Endothelial cell (in vitro differentiated cells): Measurements from ENCODE around the gene SF3B2. TPM values are rescaled to one million over a fixed set of nuclear protein-coding genes. Genes with fewer than 3 reads are reported as not detected.
A peak's percentile ranks its signal among the peaks of the same experiment; 100 is the strongest.

Source experiments
- DNase-seq: peaks from one replicate; pipeline ENCODE4 v3.0.0; 2021; ENCODE audit warnings: low spot score
- H3K27ac Mint-ChIP-seq: one replicate; pipeline ENCODE4 v1.8.0; 2021; ENCODE audit warnings: mixed read lengths, inconsistent platforms; ENCODE audit not compliant: unreplicated experiment
- H3K27me3 Mint-ChIP-seq: one replicate; pipeline ENCODE4 v1.8.0; 2021; ENCODE audit warnings: mild to moderate bottlenecking, moderate library complexity, mixed read lengths, inconsistent platforms; ENCODE audit not compliant: unreplicated experiment
- H3K36me3 Mint-ChIP-seq: one replicate; pipeline ENCODE4 v1.8.0; 2021; ENCODE audit warnings: mild to moderate bottlenecking, low read depth, mixed read lengths, inconsistent platforms; ENCODE audit not compliant: unreplicated experiment
- H3K4me1 Mint-ChIP-seq: one replicate; pipeline ENCODE4 v1.8.0; 2021; ENCODE audit warnings: mild to moderate bottlenecking, mixed read lengths, inconsistent platforms; ENCODE audit not compliant: unreplicated experiment
- H3K4me3 Mint-ChIP-seq: one replicate; pipeline ENCODE4 v1.8.0; 2021; ENCODE audit warnings: mild to moderate bottlenecking, mixed read lengths, inconsistent platforms; ENCODE audit not compliant: unreplicated experiment
- H3K9me3 Mint-ChIP-seq: one replicate; pipeline ENCODE4 v1.8.0; 2021; ENCODE audit warnings: mixed read lengths, inconsistent platforms; ENCODE audit not compliant: unreplicated experiment
- total RNA-seq: library from RNA; stranded (reverse); fragmentation: NEBNext Ultra II Directional; extraction: Animal tissue kit (Norgen Biotek cat#: 25700); gene quantifications from one replicate; pipeline ENCODE4 v1.2.1, GENCODE V29; 2021; ENCODE audit not compliant: unreplicated experiment
- TF ChIP-seq, protein P1 (sequence below): fragments of 200-600 bp; sonication (generic); IDR thresholded peaks from one replicate; pipeline ENCODE4 v1.5.0; 2021; ENCODE audit warnings: antibody characterized with exemption; ENCODE audit not compliant: unreplicated experiment

Gene SF3B2
- total RNA-seq, 1 donor from 2014 or later: 174 TPM

DNA sequence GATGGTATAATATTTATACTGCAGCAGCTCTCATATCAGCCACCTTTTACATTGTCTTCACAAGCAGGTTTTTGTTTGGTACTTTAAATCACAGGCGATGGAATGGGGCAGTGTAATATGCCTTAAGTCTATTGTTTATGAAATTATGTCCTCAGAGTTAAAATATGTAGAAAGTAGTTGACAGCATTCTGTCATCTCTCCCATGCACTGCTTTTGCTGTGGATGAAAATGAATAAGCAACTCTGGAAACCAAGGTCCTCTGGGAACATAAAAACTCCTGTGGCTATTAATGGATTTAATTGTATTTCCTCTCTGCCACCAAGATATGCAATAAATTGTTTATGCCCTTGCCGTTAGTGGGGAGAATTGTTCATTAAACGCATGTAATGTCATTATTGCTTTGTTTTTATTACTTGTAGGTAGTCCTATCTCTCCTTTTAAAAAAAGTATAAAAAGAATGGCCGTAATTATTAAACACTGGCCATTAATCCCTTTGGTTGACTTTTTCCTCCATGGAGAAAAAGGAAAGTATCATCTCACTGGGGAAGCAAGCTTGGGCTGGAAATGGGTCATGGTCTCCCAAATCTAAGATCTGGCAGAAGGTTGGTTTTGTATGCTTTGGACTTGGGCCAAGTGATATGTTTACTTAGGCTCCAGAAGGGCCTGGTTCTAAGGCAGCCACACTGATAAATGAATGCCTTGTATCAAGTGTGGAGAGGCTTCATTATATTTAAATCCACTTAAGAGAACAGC is 31.0 kb downstream of the SF3B2 start:
- peaks cover 43% of the 10 kb centered on the region for H3K4me1 Mint-ChIP-seq
- H3K36me3 Mint-ChIP-seq: peaks cover 12% of the 10 kb centered on the region
- no peaks in the 10 kb centered on the region for H3K9me3 Mint-ChIP-seq
- TF ChIP-seq, protein P1, sequence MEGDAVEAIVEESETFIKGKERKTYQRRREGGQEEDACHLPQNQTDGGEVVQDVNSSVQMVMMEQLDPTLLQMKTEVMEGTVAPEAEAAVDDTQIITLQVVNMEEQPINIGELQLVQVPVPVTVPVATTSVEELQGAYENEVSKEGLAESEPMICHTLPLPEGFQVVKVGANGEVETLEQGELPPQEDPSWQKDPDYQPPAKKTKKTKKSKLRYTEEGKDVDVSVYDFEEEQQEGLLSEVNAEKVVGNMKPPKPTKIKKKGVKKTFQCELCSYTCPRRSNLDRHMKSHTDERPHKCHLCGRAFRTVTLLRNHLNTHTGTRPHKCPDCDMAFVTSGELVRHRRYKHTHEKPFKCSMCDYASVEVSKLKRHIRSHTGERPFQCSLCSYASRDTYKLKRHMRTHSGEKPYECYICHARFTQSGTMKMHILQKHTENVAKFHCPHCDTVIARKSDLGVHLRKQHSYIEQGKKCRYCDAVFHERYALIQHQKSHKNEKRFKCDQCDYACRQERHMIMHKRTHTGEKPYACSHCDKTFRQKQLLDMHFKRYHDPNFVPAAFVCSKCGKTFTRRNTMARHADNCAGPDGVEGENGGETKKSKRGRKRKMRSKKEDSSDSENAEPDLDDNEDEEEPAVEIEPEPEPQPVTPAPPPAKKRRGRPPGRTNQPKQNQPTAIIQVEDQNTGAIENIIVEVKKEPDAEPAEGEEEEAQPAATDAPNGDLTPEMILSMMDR: no peak
- H3K27ac Mint-ChIP-seq: no peak overlapping the region
- H3K27me3 Mint-ChIP-seq: peaks cover 7% of the 10 kb centered on the region
- no peak overlapping the region for H3K4me3 Mint-ChIP-seq
- DNase-seq: no peak

DNA sequence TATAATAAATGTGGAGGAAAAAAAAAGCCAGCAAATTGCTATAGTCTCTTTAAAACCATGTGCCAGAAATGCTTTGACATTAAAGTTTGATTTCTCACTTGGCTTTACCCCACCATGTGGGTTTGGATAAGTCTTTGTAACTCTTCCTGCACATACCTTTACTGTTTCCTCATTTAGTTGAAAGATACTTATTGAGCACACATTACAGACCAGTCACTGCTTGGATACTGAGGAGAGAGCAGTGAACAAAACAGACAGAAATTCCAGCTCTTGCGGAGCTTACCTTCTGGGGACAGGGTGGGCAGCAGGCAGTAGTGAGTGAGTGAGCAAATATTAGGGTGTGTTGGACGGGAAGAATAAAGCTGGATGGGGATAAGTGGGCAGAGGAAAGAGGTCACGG is 31.6 kb downstream of the SF3B2 start:
- Mint-ChIP-seq H3K27me3 (peaks cover 7% of the 10 kb centered on the region), H3K9me3 (no peaks in the 10 kb centered on the region), H3K36me3 (peaks cover 7% of the 10 kb centered on the region), H3K4me1 (peaks cover 43% of the 10 kb centered on the region), H3K4me3 (no peak overlapping the region), H3K27ac (peak overlapping the region; percentile 21)
- no peak for DNase-seq
- TF ChIP-seq, protein P1: no peak

DNA sequence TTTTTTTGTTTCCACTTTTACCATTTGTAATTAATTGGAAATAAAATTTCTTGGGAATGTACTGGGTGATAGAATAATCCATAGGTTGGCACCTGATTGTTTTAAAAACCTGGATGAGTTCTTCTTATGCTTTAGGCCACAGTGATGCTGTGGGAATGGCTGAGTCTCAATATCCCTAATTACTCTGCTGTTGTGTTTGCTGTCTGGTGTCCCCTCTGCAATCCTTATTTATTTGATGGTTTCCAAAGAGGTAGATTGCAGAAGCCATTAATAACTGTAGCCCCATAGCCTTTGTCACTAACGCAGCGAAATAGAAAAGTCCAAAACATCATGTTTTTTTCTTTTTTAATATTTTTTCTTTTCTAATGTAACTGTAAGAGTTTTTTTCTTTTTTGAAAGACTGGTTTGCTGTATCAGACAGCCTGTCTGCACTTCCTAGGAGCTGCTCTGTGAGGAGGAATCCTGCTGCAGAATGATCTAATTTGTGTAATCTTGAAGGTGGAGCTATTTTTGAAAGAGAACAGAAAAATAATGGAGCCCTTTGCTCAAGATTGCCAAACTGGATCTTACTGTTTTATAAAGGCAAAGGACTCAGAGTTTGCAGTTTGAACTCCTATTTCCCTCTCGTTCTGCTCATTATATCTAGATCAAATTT is 32.8 kb downstream of the SF3B2 start:
- Mint-ChIP-seq H3K4me3 (no peak overlapping the region), H3K36me3 (peaks cover 7% of the 10 kb centered on the region), H3K27ac (no peak overlapping the region), H3K9me3 (no peaks in the 10 kb centered on the region), H3K27me3 (peaks cover 7% of the 10 kb centered on the region), H3K4me1 (peaks cover 40% of the 10 kb centered on the region)
- DNase-seq: no peak
- TF ChIP-seq, protein P1: no peak

DNA sequence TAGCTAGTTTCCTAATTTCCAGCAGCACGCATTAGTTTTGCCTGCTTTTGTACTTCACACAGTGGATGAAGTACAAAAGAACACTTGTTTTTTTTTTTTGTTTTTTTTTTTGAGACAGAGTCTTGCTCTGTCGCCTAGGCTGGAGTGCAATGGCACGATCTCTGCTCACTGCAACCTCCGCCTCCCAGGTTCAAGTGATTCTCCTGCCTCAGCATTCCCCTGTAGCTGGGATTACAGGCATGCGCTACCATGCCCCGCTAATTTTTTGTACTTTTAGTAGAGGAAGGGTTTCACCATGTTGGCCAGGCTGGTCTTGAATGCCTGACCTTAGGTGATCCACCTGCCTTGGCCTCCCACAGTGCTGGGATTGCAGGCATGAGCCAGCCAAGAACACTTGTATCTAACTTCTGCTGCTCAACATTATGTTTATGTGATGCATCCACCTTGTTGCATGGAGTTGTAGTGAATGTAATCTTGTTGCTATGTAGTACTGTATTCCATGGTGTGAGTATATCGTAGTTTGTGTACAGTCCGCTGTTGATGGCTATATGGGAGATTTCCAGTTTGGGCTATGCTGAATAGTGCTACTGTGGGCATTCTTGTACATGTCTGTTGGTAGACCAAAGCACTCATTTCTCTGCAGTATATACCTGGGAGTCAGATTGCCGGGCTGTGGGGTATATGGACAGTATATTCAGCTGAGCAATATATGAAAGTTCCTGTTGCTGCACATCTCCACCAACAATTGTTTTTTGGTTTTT is 35.2 kb downstream of the SF3B2 start:
- Mint-ChIP-seq H3K27ac (no peak overlapping the region), H3K4me1 (peaks cover 24% of the 10 kb centered on the region), H3K36me3 (peaks cover 7% of the 10 kb centered on the region), H3K4me3 (no peak overlapping the region), H3K9me3 (no peaks in the 10 kb centered on the region), H3K27me3 (peaks cover 7% of the 10 kb centered on the region)
- no peak for DNase-seq
- TF ChIP-seq, protein P1: no peak
